T-helper 1 cell treated with Interleukin-12 subunit alpha and Interleukin-12 subunit beta and Interleukin-4 antibody, amounts not matched to agents 30 μg/mL and 1 μg/mL, for 36 hours (primary cell): Measurements from ENCODE around the gene H2BK1.

Experiments used
- H3K27ac Mint-ChIP-seq: one replicate; pipeline ENCODE4 v1.8.0; 2021; ENCODE audit warnings: mild to moderate bottlenecking, mixed read lengths
- H3K27me3 Mint-ChIP-seq: one replicate; pipeline ENCODE4 v1.8.0; 2021; ENCODE audit warnings: low read depth, mixed read lengths
- H3K36me3 Mint-ChIP-seq: one replicate; pipeline ENCODE4 v1.8.0; 2021; ENCODE audit warnings: low read depth, mixed read lengths
- H3K4me1 Mint-ChIP-seq: one replicate; pipeline ENCODE4 v1.8.0; 2021; ENCODE audit warnings: low read depth, mixed read lengths
- H3K4me3 Mint-ChIP-seq: one replicate; pipeline ENCODE4 v1.8.0; 2021; ENCODE audit warnings: mild to moderate bottlenecking, moderate library complexity, mixed read lengths
- H3K9me3 Mint-ChIP-seq: one replicate; pipeline ENCODE4 v1.8.0; 2021; ENCODE audit warnings: mixed read lengths

The H2BK1 gene

GRCh38 chr7:151248346-151249033 lies 38.2 kb upstream of the H2BK1 start, which contains the start of gene SMARCD3:
Gene SMARCD3 (minus strand): TSS chr7:151248694. CDS start chr7:151248562, 132 bp downstream.
- Mint-ChIP-seq H3K4me1 (peaks cover 25% of the 10 kb centered on the region), H3K27me3 (peaks cover 76% of the 10 kb centered on the region), H3K4me3 (peak within 1 kb of the TSS; percentile 58), H3K36me3 (peaks cover 1% of the 10 kb centered on the region), H3K27ac (no peak within 1 kb of the TSS), H3K9me3 (no peaks in the 10 kb centered on the region)

GRCh38 chr7:151247611-151248345 lies 37.5 kb upstream of the H2BK1 start:
- no peak overlapping the region for H3K4me3 Mint-ChIP-seq
- H3K27me3 Mint-ChIP-seq = peaks cover 69% of the 10 kb centered on the region
- peaks cover 32% of the 10 kb centered on the region for H3K4me1 Mint-ChIP-seq
- H3K36me3 Mint-ChIP-seq = peaks cover 1% of the 10 kb centered on the region
- no peaks in the 10 kb centered on the region for H3K9me3 Mint-ChIP-seq
- H3K27ac Mint-ChIP-seq = no peak overlapping the region

GRCh38 chr7:151246851-151247580 lies 36.7 kb upstream of the H2BK1 start:
- H3K27me3 Mint-ChIP-seq = peaks cover 62% of the 10 kb centered on the region
- H3K36me3 Mint-ChIP-seq = peaks cover 1% of the 10 kb centered on the region
- no peak overlapping the region for H3K27ac Mint-ChIP-seq
- no peaks in the 10 kb centered on the region for H3K9me3 Mint-ChIP-seq
- peak overlapping the region; percentile 21 for H3K4me3 Mint-ChIP-seq
- peaks cover 32% of the 10 kb centered on the region for H3K4me1 Mint-ChIP-seq

- peaks cover 59% of the 10 kb centered on the region for H3K27me3 Mint-ChIP-seq
- no peak overlapping the region for H3K27ac Mint-ChIP-seq
- peaks cover 34% of the 10 kb centered on the region for H3K4me1 Mint-ChIP-seq
- H3K4me3 Mint-ChIP-seq = no peak overlapping the region
- no peaks in the 10 kb centered on the region for H3K9me3 Mint-ChIP-seq
- H3K36me3 Mint-ChIP-seq = peaks cover 1% of the 10 kb centered on the region
Observed at GRCh38 chr7:151246102-151246850, 36.0 kb upstream of the H2BK1 start.

GRCh38 chr7:151245360-151246101 lies 35.2 kb upstream of the H2BK1 start:
- H3K27ac Mint-ChIP-seq = no peak overlapping the region
- H3K4me3 Mint-ChIP-seq = no peak overlapping the region
- no peaks in the 10 kb centered on the region for H3K9me3 Mint-ChIP-seq
- peaks cover 34% of the 10 kb centered on the region for H3K4me1 Mint-ChIP-seq
- H3K27me3 Mint-ChIP-seq = peaks cover 52% of the 10 kb centered on the region
- H3K36me3 Mint-ChIP-seq = peaks cover 1% of the 10 kb centered on the region

- Mint-ChIP-seq H3K27ac (no peak overlapping the region), H3K36me3 (peaks cover 3% of the 10 kb centered on the region), H3K9me3 (no peaks in the 10 kb centered on the region), H3K4me3 (peak overlapping the region; percentile 28), H3K4me1 (peaks cover 34% of the 10 kb centered on the region), H3K27me3 (peaks cover 45% of the 10 kb centered on the region)
Observed at GRCh38 chr7:151244841-151245346, 34.6 kb upstream of the H2BK1 start.

- peaks cover 3% of the 10 kb centered on the region for H3K36me3 Mint-ChIP-seq
- H3K9me3 Mint-ChIP-seq = no peaks in the 10 kb centered on the region
- peak overlapping the region; percentile 28 for H3K4me3 Mint-ChIP-seq
- no peak overlapping the region for H3K27ac Mint-ChIP-seq
- peaks cover 39% of the 10 kb centered on the region for H3K27me3 Mint-ChIP-seq
- peaks cover 33% of the 10 kb centered on the region for H3K4me1 Mint-ChIP-seq
Observed at GRCh38 chr7:151244196-151244840, 34.0 kb upstream of the H2BK1 start.

- H3K27ac Mint-ChIP-seq = peak overlapping the region; percentile 75
- H3K4me3 Mint-ChIP-seq = peak overlapping the region; percentile 56
- H3K36me3 Mint-ChIP-seq = peaks cover 2% of the 10 kb centered on the region
- H3K4me1 Mint-ChIP-seq = peaks cover 32% of the 10 kb centered on the region
- no peaks in the 10 kb centered on the region for H3K9me3 Mint-ChIP-seq
- peaks cover 36% of the 10 kb centered on the region for H3K27me3 Mint-ChIP-seq
Observed at GRCh38 chr7:151243408-151244195, 33.3 kb upstream of the H2BK1 start.

- H3K9me3 Mint-ChIP-seq = no peaks in the 10 kb centered on the region
- H3K27me3 Mint-ChIP-seq = peaks cover 30% of the 10 kb centered on the region
- no peak overlapping the region for H3K4me3 Mint-ChIP-seq
- H3K36me3 Mint-ChIP-seq = peaks cover 2% of the 10 kb centered on the region
- H3K4me1 Mint-ChIP-seq = peaks cover 29% of the 10 kb centered on the region
- H3K27ac Mint-ChIP-seq = no peak overlapping the region
Observed at GRCh38 chr7:151243045-151243349, 32.7 kb upstream of the H2BK1 start.

GRCh38 chr7:151242159-151243044 lies 32.1 kb upstream of the H2BK1 start:
- Mint-ChIP-seq H3K36me3 (peaks cover 2% of the 10 kb centered on the region), H3K4me1 (peaks cover 25% of the 10 kb centered on the region), H3K9me3 (no peaks in the 10 kb centered on the region), H3K27ac (no peak overlapping the region), H3K4me3 (no peak overlapping the region), H3K27me3 (peaks cover 24% of the 10 kb centered on the region)

GRCh38 chr7:151241755-151242096 lies 31.4 kb upstream of the H2BK1 start:
- Mint-ChIP-seq H3K36me3 (peaks cover 5% of the 10 kb centered on the region), H3K27ac (no peak overlapping the region)

More at GRCh38 chr7:151241755-151242096, 31.4 kb upstream of the H2BK1 start:
- Mint-ChIP-seq H3K4me3 (no peak overlapping the region), H3K4me1 (peaks cover 23% of the 10 kb centered on the region), H3K27me3 (peaks cover 17% of the 10 kb centered on the region), H3K9me3 (no peaks in the 10 kb centered on the region)
